ACC112 (cell line): ENCODE results near the gene SMKR1.
"Not testable (repeated sequence)": the region's sequence is repeated elsewhere in the genome, so short reads cannot be mapped to it uniquely, and the experiment has no call there.

Experiments used
- H2AFZ ChIP-seq: fragments of 200-600 bp; sonication (generic); one replicate; pipeline ENCODE4 v1.6.0; 2017; ENCODE audit warnings: antibody characterized with exemption, low read length; ENCODE audit not compliant: unreplicated experiment
- H3K27ac ChIP-seq: fragments of 200-600 bp; sonication (generic); 2 replicates; pipeline ENCODE4 v1.5.1; 2014; ENCODE audit warnings: low read depth, mild to moderate bottlenecking, antibody characterized with exemption, low read length, moderate library complexity
- H3K27me3 ChIP-seq: fragments of 200-600 bp; sonication (generic); 2 replicates; pipeline ENCODE4 v1.6.1; 2014; ENCODE audit warnings: mild to moderate bottlenecking, antibody characterized with exemption, low read length, moderate library complexity, mixed read lengths; ENCODE audit not compliant: insufficient read depth
- H3K36me3 ChIP-seq: fragments of 200-600 bp; sonication (generic); 2 replicates; pipeline ENCODE4 v1.6.1; 2016; ENCODE audit warnings: mild to moderate bottlenecking, antibody characterized with exemption, low read length, moderate library complexity, mixed read lengths; ENCODE audit not compliant: insufficient read depth
- H3K4me1 ChIP-seq: fragments of 200-600 bp; sonication (generic); one replicate; pipeline ENCODE4 v1.6.1; 2016; ENCODE audit warnings: low read length, mixed read lengths; ENCODE audit not compliant: insufficient read depth, unreplicated experiment, control insufficient read depth
- H3K4me3 ChIP-seq: fragments of 200-600 bp; sonication (generic); 2 replicates; pipeline ENCODE4 v1.5.1; 2014; ENCODE audit warnings: mild to moderate bottlenecking, low read depth, low read length
- H3K79me2 ChIP-seq: fragments of 200-600 bp; sonication (generic); one replicate; pipeline ENCODE4 v1.6.0; 2016; ENCODE audit warnings: low read length; ENCODE audit not compliant: control insufficient read depth, unreplicated experiment, insufficient read depth

Gene SMKR1

DNA sequence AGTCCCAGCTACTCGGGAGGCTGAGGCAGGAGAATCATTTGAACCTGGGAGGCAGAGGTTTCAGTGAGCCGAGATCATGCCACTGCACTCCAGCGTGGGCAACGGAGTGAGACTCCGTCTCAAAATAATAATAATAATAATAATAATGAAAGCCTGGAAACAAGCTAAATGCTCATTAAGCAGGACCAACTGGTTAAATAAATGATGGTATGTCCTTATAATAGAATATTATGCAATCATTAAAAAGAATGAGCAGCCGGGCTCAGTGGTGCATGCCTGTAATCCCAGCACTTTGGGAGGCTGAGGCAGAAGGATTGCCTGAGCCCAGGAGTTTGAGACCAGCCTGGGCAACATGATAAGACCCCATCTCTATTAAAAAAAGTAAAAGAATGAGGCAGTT is 21.0 kb upstream of the SMKR1 start:
- not testable (repeated sequence) for H3K79me2 ChIP-seq, H3K4me1 ChIP-seq, H2AFZ ChIP-seq, H3K27me3 ChIP-seq, H3K27ac ChIP-seq, H3K4me3 ChIP-seq
- H3K36me3 ChIP-seq, result peaks cover 21% of the 10 kb centered on the region; the same call in 1 of the 2 replicates

DNA sequence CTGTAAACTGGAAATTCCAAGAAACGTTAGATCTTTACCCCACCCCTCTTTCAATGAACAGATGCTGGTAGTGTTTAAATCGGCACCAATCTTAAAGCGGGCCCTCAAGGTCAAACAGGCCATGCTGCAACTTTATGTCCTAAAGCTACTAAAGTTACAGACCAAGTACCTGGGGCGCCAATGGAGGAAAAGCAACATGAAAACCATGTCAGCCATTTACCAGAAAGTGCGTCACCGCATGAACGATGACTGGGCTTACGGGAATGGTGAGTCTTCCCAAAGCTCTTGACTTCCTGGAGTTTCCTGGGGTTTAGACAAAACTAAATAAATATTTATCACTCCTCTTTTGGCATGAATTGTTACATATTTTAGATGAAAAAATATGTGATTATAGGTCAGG is 19.6 kb upstream of the SMKR1 start:
- Histone ChIP-seq H3K36me3 (peaks cover 17% of the 10 kb centered on the region; the same call in 1 of the 2 replicates), H3K4me1 (no peaks in the 10 kb centered on the region), H3K79me2 (no peaks in the 10 kb centered on the region), H3K27ac (no peak overlapping the region), H2AFZ (no peak overlapping the region), H3K27me3 (no peaks in the 10 kb centered on the region), H3K4me3 (no peak overlapping the region)

DNA sequence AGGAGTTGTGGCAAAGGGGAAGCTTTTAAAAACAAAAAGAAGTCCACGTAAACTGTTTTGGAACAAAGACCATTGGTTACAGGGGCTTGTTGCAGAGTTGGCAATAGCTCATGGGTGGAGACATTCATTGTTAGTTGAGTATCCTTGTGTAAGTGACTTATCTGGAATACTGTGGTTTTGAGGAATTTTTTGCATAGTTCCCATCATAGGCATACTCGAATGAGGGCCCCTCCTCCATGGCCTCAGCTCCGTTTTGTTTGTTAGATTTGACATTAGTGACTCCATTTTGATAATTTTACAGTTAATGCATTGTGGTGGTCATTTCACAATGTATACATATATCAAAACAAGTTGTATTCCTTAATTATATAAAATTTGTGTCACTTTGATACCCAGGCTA is 12.8 kb upstream of the SMKR1 start:
- Histone ChIP-seq H3K79me2 (no peaks in the 10 kb centered on the region), H3K36me3 (peaks cover 7% of the 10 kb centered on the region; the same call in 1 of the 2 replicates), H3K4me1 (peaks cover 16% of the 10 kb centered on the region), H3K27me3 (no peaks in the 10 kb centered on the region), H2AFZ (no peak overlapping the region), H3K4me3 (no peak overlapping the region), H3K27ac (no peak overlapping the region)

DNA sequence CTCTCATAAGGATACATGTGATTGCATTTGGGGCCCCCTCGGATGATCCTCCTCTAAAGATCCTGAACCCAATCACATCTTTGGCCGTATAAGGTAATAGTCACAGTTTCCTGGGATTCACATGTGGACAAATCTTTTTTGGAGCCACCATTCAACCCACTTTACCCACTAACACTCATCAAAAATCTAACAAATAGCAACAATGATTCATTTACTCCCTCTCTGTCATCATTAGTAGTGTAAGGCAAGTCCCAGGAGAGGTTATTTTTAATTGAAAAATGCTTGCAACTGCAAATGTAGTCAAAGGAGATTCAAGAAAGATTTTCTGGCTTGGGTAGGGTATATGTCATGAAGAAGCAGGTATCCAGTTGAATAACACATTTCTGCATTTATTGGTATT is 9.9 kb upstream of the SMKR1 start:
- no peak overlapping the region for H2AFZ ChIP-seq
- H3K36me3 ChIP-seq, result no peaks in the 10 kb centered on the region
- peak overlapping the region; percentile 40; the same call in 1 of the 2 replicates for H3K27ac ChIP-seq
- no peak overlapping the region for H3K4me3 ChIP-seq
- H3K27me3 ChIP-seq, result no peaks in the 10 kb centered on the region
- no peaks in the 10 kb centered on the region for H3K79me2 ChIP-seq
- peaks cover 16% of the 10 kb centered on the region for H3K4me1 ChIP-seq

DNA sequence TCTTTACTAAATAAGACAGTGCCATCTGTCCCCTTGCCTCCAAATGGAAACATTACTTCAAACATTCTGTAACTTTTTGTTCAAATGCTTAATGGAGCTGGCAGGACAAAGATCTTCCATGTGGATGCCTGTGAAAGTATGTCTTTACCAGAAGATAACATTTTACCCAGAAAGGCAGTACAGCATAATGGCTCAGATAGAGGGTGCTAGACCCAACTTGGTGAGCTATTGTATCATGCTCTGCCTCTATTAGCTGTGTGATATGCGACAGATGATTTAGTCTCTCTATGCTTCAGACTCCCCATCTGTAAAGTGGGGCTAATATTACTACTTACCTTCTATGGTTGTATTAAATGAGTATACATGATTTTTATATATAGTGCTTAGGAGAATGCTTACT is 8.8 kb upstream of the SMKR1 start:
- H3K79me2 ChIP-seq, result no peaks in the 10 kb centered on the region
- peaks cover 16% of the 10 kb centered on the region for H3K4me1 ChIP-seq
- H3K27ac ChIP-seq, result peak overlapping the region; percentile 72
- H3K27me3 ChIP-seq, result no peaks in the 10 kb centered on the region
- no peak overlapping the region for H3K4me3 ChIP-seq
- H3K36me3 ChIP-seq, result no peaks in the 10 kb centered on the region
- H2AFZ ChIP-seq, result no peak overlapping the region

DNA sequence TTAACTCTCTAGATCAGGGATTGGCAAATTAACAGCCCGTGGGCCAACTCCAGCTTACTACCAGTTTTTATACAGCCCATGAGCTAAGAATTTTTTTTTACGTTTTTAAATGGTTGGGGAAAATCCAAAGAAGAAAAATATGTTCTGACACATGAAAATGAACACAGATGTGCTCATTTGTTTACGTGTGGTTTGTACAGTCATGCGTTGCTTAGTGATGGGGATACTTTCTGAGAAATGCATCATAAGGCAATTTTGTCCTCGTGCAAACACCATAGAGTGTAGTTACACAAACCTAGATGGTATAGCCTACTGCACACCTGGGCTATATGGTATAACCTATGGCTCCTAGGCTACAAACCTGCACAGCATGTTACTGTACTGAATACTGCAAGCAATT is 8.3 kb upstream of the SMKR1 start:
- no peaks in the 10 kb centered on the region for H3K36me3 ChIP-seq
- peaks cover 15% of the 10 kb centered on the region for H3K4me1 ChIP-seq
- H2AFZ ChIP-seq, result no peak overlapping the region
- H3K27me3 ChIP-seq, result no peaks in the 10 kb centered on the region
- H3K27ac ChIP-seq, result peak overlapping the region; percentile 72
- H3K79me2 ChIP-seq, result no peaks in the 10 kb centered on the region
- no peak overlapping the region for H3K4me3 ChIP-seq

DNA sequence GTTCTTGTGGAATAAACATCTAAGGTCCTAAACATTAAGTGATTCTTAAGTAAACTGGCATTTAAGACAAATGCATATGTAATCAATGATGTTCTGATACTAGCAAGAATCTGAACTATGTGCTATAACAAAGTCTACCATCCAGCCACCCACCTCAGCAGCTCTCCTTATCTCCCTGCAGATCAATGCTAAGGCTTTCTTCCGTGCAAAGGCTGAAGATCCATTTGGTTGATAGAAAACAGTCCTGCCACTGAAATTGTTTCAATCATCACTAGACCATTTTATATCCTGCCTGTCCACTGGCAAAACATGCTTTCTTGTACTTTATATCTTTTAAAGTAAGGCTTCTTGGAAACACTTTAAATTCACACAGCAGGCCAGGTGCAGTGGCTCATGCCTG is 6.3 kb upstream of the SMKR1 start:
- Histone ChIP-seq H3K36me3 (no peaks in the 10 kb centered on the region), H2AFZ (no peak overlapping the region), H3K79me2 (no peaks in the 10 kb centered on the region), H3K27me3 (no peaks in the 10 kb centered on the region), H3K4me3 (no peak overlapping the region), H3K27ac (no peak overlapping the region), H3K4me1 (peaks cover 7% of the 10 kb centered on the region)

DNA sequence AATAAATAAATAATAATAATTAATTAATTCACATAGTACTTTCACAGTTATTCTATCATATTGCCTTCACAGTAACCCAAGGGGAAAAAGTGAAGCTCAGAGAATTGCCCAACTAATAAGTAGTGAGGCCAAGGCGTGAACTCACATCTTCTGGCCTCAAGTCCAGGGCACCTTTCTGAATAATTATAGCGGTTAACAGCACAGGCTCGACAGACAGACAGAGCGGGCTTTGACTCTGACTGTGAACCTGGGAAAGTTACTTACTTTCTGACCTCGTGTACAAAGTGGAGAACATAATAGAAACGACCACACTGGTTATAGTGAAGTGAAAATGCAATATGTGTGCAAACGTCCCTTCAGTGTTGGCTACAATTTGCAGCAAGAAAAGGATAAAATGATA is 5.7 kb upstream of the SMKR1 start:
- no peaks in the 10 kb centered on the region for H3K27me3 ChIP-seq
- no peak overlapping the region for H3K4me3 ChIP-seq
- no peaks in the 10 kb centered on the region for H3K36me3 ChIP-seq
- H3K27ac ChIP-seq, result no peak overlapping the region
- no peak overlapping the region for H2AFZ ChIP-seq
- H3K4me1 ChIP-seq, result peaks cover 7% of the 10 kb centered on the region
- H3K79me2 ChIP-seq, result no peaks in the 10 kb centered on the region

DNA sequence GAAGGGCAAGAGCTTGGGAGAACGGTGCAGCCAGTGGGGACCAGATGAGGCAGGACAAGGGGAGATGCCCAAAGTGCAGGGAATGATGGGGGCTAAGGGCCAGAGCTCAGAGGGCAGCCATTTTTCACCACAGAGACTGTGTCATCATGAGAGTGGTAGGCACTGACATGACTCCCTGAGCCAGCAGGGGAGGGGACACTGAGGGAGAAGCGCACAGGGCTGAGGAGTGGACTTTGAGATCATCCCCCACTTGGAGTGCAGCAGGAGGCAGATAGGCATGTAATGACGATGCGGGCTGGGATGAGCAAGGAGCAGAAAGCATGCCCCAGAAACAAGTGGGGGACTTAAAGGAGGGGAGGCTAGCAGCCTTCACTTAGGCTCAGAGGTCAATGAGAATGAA is 5.2 kb upstream of the SMKR1 start:
- Histone ChIP-seq H2AFZ (no peak overlapping the region), H3K27ac (no peak overlapping the region), H3K4me3 (no peak overlapping the region), H3K36me3 (no peaks in the 10 kb centered on the region), H3K27me3 (no peaks in the 10 kb centered on the region), H3K79me2 (no peaks in the 10 kb centered on the region), H3K4me1 (peaks cover 7% of the 10 kb centered on the region)

DNA sequence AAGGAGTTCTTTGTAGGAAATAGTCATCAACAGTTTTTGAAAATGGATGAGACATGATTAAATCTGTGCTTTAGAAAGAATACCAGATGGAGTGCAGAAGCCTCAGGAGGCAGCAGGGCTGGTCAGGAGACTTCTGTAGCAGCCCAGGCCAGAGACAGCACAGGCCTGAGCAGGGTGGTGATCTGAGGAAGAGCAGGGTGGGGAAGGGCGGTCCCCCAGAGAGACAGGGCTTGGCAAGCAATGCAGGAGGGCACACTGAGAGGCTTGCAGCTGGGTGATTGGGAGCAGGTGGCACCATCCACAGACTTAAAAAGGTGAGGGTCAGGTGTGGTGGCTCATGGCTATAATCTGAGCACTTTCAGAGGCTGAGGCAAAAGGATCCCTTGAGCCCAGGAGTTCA is 4.3 kb upstream of the SMKR1 start:
- H3K4me3 ChIP-seq, result no peak overlapping the region
- H3K27ac ChIP-seq, result no peak overlapping the region
- no peaks in the 10 kb centered on the region for H3K79me2 ChIP-seq
- H3K4me1 ChIP-seq, result peaks cover 7% of the 10 kb centered on the region
- no peak overlapping the region for H2AFZ ChIP-seq
- H3K36me3 ChIP-seq, result no peaks in the 10 kb centered on the region
- H3K27me3 ChIP-seq, result peaks cover 3% of the 10 kb centered on the region; the same call in 1 of the 2 replicates

DNA sequence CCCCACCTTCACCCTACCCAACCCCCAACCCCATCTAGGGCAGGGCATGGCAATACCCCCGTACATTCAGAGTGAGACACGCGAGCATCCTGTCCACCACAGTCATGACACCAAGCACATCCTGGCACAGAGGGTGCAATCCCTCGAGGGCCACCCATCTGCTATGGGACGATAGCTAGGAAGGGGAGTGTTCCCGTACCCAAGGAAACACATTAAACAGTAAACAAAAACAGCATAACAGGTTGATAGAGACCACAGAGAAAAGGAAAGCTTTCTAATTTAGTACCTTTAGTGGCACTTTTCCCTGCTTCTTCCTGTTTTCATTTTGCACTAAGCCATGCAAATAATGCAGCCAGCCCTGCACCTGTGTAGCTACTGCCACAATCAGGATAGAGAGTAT is 2.3 kb upstream of the SMKR1 start:
- H2AFZ ChIP-seq, result no peak overlapping the region
- no peaks in the 10 kb centered on the region for H3K79me2 ChIP-seq
- no peaks in the 10 kb centered on the region for H3K36me3 ChIP-seq
- no peaks in the 10 kb centered on the region for H3K4me1 ChIP-seq
- peaks cover 9% of the 10 kb centered on the region; the same call in 1 of the 2 replicates for H3K27me3 ChIP-seq
- no peak overlapping the region for H3K4me3 ChIP-seq
- H3K27ac ChIP-seq, result no peak overlapping the region
